ENCODE data around the gene RPP25L.

The RPP25L gene

GRCh38 chr9:34611811-34612787, at the start of gene RPP25L:
Gene RPP25L (minus strand): TSS chr9:34612097. CDS start chr9:34611296, 801 bp downstream.
- peak within 1 kb of the TSS; percentile 61 to 89 for H3K27ac ChIP-seq
- TF ChIP-seq CTCF (IDR thresholded peaks at IDR 0.05), result no peak
- DNase-seq (ENCODE audit: low spot score), result peak; percentile 85
- peak within 1 kb of the TSS; percentile 87 for H3K4me3 ChIP-seq

GRCh38 chr9:34659592-34660253, 47.8 kb upstream of the RPP25L start:
- H3K4me3 ChIP-seq, result no peak overlapping the region
- no peak for DNase-seq (ENCODE audit: low spot score)
- no peak for TF ChIP-seq CTCF (IDR thresholded peaks at IDR 0.05)
- H3K27ac ChIP-seq, result no peak overlapping the region

- Histone ChIP-seq H3K4me3 (no peak overlapping the region), H3K27ac (no peak overlapping the region)
- DNase-seq (ENCODE audit: low spot score), result no peak
- TF ChIP-seq CTCF (IDR thresholded peaks at IDR 0.05), result no peak
These were observed 46.6 kb upstream of the RPP25L start for GRCh38 chr9:34658461-34658860.

GRCh38 chr9:34656992-34657391, 45.1 kb upstream of the RPP25L start:
- TF ChIP-seq CTCF (IDR thresholded peaks at IDR 0.05), result no peak
- Histone ChIP-seq H3K4me3 (no peak overlapping the region), H3K27ac (no peak overlapping the region)
- no peak for DNase-seq (ENCODE audit: low spot score)

- Histone ChIP-seq H3K27ac (peak overlapping the region; percentile 87 to 91), H3K4me3 (peak overlapping the region; percentile 56)
- no peak for TF ChIP-seq CTCF (IDR thresholded peaks at IDR 0.05)
- no peak for DNase-seq (ENCODE audit: low spot score)
These were observed 43.5 kb upstream of the RPP25L start for GRCh38 chr9:34655394-34655793.

- no peak for TF ChIP-seq CTCF (IDR thresholded peaks at IDR 0.05)
- peak; percentile 86 for DNase-seq (ENCODE audit: low spot score)
- Histone ChIP-seq H3K4me3 (peak overlapping the region; percentile 56), H3K27ac (peak overlapping the region; percentile 87 to 91)
These were observed 42.6 kb upstream of the RPP25L start for GRCh38 chr9:34654323-34655051.

Data from coronary artery (tissue), 2 donors.